Heart left ventricle (tissue), 16 donors: ENCODE data around the gene RNPEPL1. TPM values are rescaled to one million over a fixed set of nuclear protein-coding genes. Genes with fewer than 3 reads are reported as not detected.
"Not testable (repeated sequence)": the region's sequence is repeated elsewhere in the genome, so short reads cannot be mapped to it uniquely, and the experiment has no call there.

Experiments
- ATAC-seq, 4 donors: fragments of 200-7000 bp; cut with Tn5 transposase; one replicate each; pipeline ENCODE4 v1.9.1; 2020 to 2022; ENCODE audit warnings: moderate library complexity in 4 of 4, mild to moderate bottlenecking in 3 of 4, moderate number of reproducible peaks in 1 of 4
- DNase-seq, 5 donors: peaks; one replicate each; pipeline ENCODE4 v3.0.0-alpha.2; 2020
- H3K27ac ChIP-seq, 12 donors: fragments of 200-600 bp; sonication (generic) in 4 of 12; one replicate each; pipeline versions ENCODE4 v1.5.0 to v1.8.0; 2016 to 2022; ENCODE audit warnings: mild to moderate bottlenecking in 2 of 12
- H3K27me3 ChIP-seq, 9 donors: fragments of 200-600 bp; sonication (generic) in 2 of 9; one replicate each; pipeline versions ENCODE4 v1.5.1 to v1.8.0; 2016 to 2022; ENCODE audit warnings: mild to moderate bottlenecking in 3 of 9
- H3K36me3 ChIP-seq, 9 donors: fragments of 200-600 bp; sonication (generic) in 2 of 9; one replicate each; pipeline versions ENCODE4 v1.5.0 to v1.8.0; 2018 to 2022; ENCODE audit warnings: mild to moderate bottlenecking in 2 of 9
- H3K4me1 ChIP-seq, 12 donors: fragments of 200-600 bp; sonication (generic) in 4 of 12; one replicate each; pipeline versions ENCODE4 v1.5.0 to v1.8.0; 2016 to 2022; ENCODE audit warnings: mild to moderate bottlenecking in 3 of 12
- H3K4me3 ChIP-seq, 12 donors: fragments of 200-600 bp; sonication (generic) in 4 of 12; one replicate each; pipeline versions ENCODE4 v1.5.0 to v1.8.0; 2017 to 2022; ENCODE audit warnings: mild to moderate bottlenecking in 9 of 12, moderate library complexity in 4 of 12
- H3K9me3 ChIP-seq, 12 donors: fragments of 200-600 bp; sonication (generic) in 4 of 12; one replicate each; pipeline versions ENCODE4 v1.5.0 to v1.8.0; 2016 to 2022; ENCODE audit warnings: mild to moderate bottlenecking in 1 of 12
- CTCF ChIP-seq, 12 donors: fragments of 200-600 bp; sonication (generic) in 4 of 12; IDR thresholded peaks; one replicate each; pipeline versions ENCODE4 v1.5.0 to v1.8.0; 2018 to 2022; ENCODE audit warnings: antibody characterized with exemption in 12 of 12, mild to moderate bottlenecking in 5 of 12
- POLR2A ChIP-seq, 2 donors: fragments of 450-650 bp; IDR thresholded peaks; one replicate each; pipeline ENCODE4 v1.6.1; 2017; ENCODE audit warnings: antibody characterized with exemption in 2 of 2, mild to moderate bottlenecking in 2 of 2, moderate library complexity in 2 of 2
- WGBS, 4 donors: extraction: QIAGEN DNeasy Blood & Tissue Kit in 2 of 4; methylation state at CpG; one replicate each; pipeline versions ENCODE4 v1.1.5 to v1.1.7; 2013 to 2018; 5-methylcytosine and 5-hydroxymethylcytosine counted together
- intact Hi-C, 10 donors: fragments of 100-400 bp; cut with DNase I; formaldehyde crosslinking; loops; one replicate each; pipeline versions ENCODE4 v1.11.1 to v1.14.2; 2022
- polyA plus RNA-seq, 2 donors: library from polyadenylated mRNA; stranded (reverse); fragments of 200-250 nt; gene quantifications; one replicate each; pipeline ENCODE4 v1.2.3, GENCODE V29; 2013
- total RNA-seq, 9 donors: library from RNA; depleted of rRNA in 2 of 9; stranded (reverse); fragments of >200 nt in 2 of 9; fragmentation: NEBNext Ultra II Directional in 3 of 9; extraction: Animal tissue kit (Norgen Biotek cat#: 25700) in 3 of 9; gene quantifications; one replicate each; pipeline versions ENCODE4 v1.1.0 to v1.2.4, GENCODE V29; 2016 to 2023
- donor health status: ischemic (EF 13 %, LVEDD 7.1; RV severe dilation, severe dysfunction).
- donor health status: healthy with polysubstance abuse.
- donor health status: DM: no; HTN: yes; CAD: no.
- donor health status: DM: no; HTN: no; CAD: no.
- donor health status: ischemic (EF 25% LVEDD 6.9; RV normal size, moderate dysfunction).
- donor health status: ischemic (EF 25% LVEDD 5.7; RV mildly dilated, moderate dysfunction).
- donor health status: healthy.
- donor health status: DM: yes; HTN: yes; CAD: no.
- donor health status: ischemic (EF 35%, LVEDD 5.7; RV mildly dilated, moderate dysfunction).
- donor health status: nonischemic (EF 11% LVEDD 7.7; RV severe dilation, severe dysfunction).
- donor health status: DM: yes; HTN: yes; CAD: no.
- donor health status: PGD.
- donor health status: ischemic (EF 29% LVEDD 5.4; RV normal size, mild dysfunction).
- donor health status: nonischemic (EF 23%, LVEDD 6.1; RV moderate dilation, normal function).

The RNPEPL1 gene
- total and polyA plus RNA-seq, 11 donors = 67.5 to 206 (median 91.0) TPM

- DNase-seq = no peak
- H3K9me3 ChIP-seq = peaks cover 0 to 11% (median 0%) of the 10 kb centered on the region in 12 donors
- peaks cover 0 to 34% (median 14%) of the 10 kb centered on the region in 9 donors for H3K36me3 ChIP-seq
- peaks cover 0 to 9% (median 0%) of the 10 kb centered on the region in 12 donors for H3K4me1 ChIP-seq
- TF ChIP-seq POLR2A (IDR thresholded peaks at IDR 0.05) (no peak), CTCF (IDR thresholded peaks at IDR 0.05) (no peak)
- ATAC-seq = peak in 2 of 4 donors; percentile 31 to 35
- H3K4me3 ChIP-seq = peak overlapping the region in 2 of 12 donors; percentile 32 to 37
- intact Hi-C loops = no loop called here
- 22 to 28% (median 27%) methylated on average over 33 to 52 of the region's 52 CpGs for WGBS, 4 donors
- peaks cover 0 to 7% (median 0%) of the 10 kb centered on the region in 9 donors for H3K27me3 ChIP-seq
- H3K27ac ChIP-seq = no peak overlapping the region
Observed at GRCh38 chr2:240520130-240520973, 47.9 kb upstream of the RNPEPL1 start.

GRCh38 chr2:240520974-240521350, 47.3 kb upstream of the RNPEPL1 start:
- H3K9me3 ChIP-seq = peaks cover 0 to 17% (median 0%) of the 10 kb centered on the region in 12 donors
- H3K27me3 ChIP-seq = peaks cover 0 to 7% (median 0%) of the 10 kb centered on the region in 9 donors
- no peak overlapping the region for H3K4me3 ChIP-seq
- H3K4me1 ChIP-seq = peaks cover 0 to 9% (median 0%) of the 10 kb centered on the region in 12 donors
- TF ChIP-seq POLR2A (IDR thresholded peaks at IDR 0.05) (no peak), CTCF (IDR thresholded peaks at IDR 0.05) (no peak)
- H3K36me3 ChIP-seq = peaks cover 0 to 40% (median 14%) of the 10 kb centered on the region in 9 donors
- ATAC-seq (peak in 1 of 4 donors; percentile 19), DNase-seq (no peak)
- H3K27ac ChIP-seq = no peak overlapping the region
- 91 to 97% (median 94%) methylated on average over 10 to 12 of the region's 12 CpGs for WGBS, 4 donors
- intact Hi-C loops = no loop called here

- Histone ChIP-seq H3K36me3 (peaks cover 0 to 44% (median 14%) of the 10 kb centered on the region in 9 donors), H3K9me3 (peaks cover 0 to 21% (median 0%) of the 10 kb centered on the region in 12 donors)
- H3K4me1 ChIP-seq, DNase-seq, H3K27ac ChIP-seq, H3K27me3 ChIP-seq, intact Hi-C loops, H3K4me3 ChIP-seq, ATAC-seq: not testable (repeated sequence)
- WGBS, 4 donors = 95 to 99% (median 97%) methylated on average over 5 of the region's 5 CpGs
Observed at GRCh38 chr2:240521885-240522284, 46.4 kb upstream of the RNPEPL1 start.

GRCh38 chr2:240522406-240522805, 45.9 kb upstream of the RNPEPL1 start:
- H3K4me1 ChIP-seq = peaks cover 0 to 9% (median 0%) of the 10 kb centered on the region in 12 donors
- WGBS, 4 donors = 92 to 96% (median 94%) methylated on average over 11 to 12 of the region's 12 CpGs
- no peak for DNase-seq
- H3K36me3 ChIP-seq = peaks cover 0 to 44% (median 14%) of the 10 kb centered on the region in 9 donors
- intact Hi-C loops = no loop called here
- no peak overlapping the region for H3K4me3 ChIP-seq
- H3K27me3 ChIP-seq = peaks cover 0 to 7% (median 0%) of the 10 kb centered on the region in 9 donors
- TF ChIP-seq POLR2A (IDR thresholded peaks at IDR 0.05) (no peak), CTCF (IDR thresholded peaks at IDR 0.05) (no peak)
- ATAC-seq = no peak
- no peak overlapping the region for H3K27ac ChIP-seq
- H3K9me3 ChIP-seq = peaks cover 0 to 21% (median 0%) of the 10 kb centered on the region in 12 donors
